Ascending aorta (tissue), 2 donors: ENCODE results near the gene FBXW4. TPM values are rescaled to one million over a fixed set of nuclear protein-coding genes. Genes with fewer than 3 reads are reported as not detected.

Source experiments
- DNase-seq, 2 donors: peaks; one replicate each; pipeline ENCODE4 v3.0.0-alpha.2; 2019; ENCODE audit warnings: low spot score in 2 of 2
- H3K27ac ChIP-seq, 2 donors: fragments of 200-600 bp; sonication (generic); one replicate each; pipeline ENCODE4 v1.5.1; 2016 to 2017; ENCODE audit warnings: mild to moderate bottlenecking in 1 of 2
- H3K27me3 ChIP-seq: fragments of 200-600 bp; sonication (generic); one replicate; pipeline ENCODE4 v1.5.1; 2017
- H3K36me3 ChIP-seq, 2 donors: fragments of 200-600 bp; sonication (generic); one replicate each; pipeline ENCODE4 v1.5.1; 2016
- H3K4me1 ChIP-seq, 2 donors: fragments of 200-600 bp; sonication (generic); one replicate each; pipeline ENCODE4 v1.5.1; 2016 to 2017; ENCODE audit warnings: mild to moderate bottlenecking in 1 of 2
- H3K4me3 ChIP-seq, 2 donors: fragments of 200-600 bp; sonication (generic); one replicate each; pipeline ENCODE4 v1.5.1; 2016 to 2017; ENCODE audit warnings: mild to moderate bottlenecking in 1 of 2
- H3K9me3 ChIP-seq, 2 donors: fragments of 200-600 bp; sonication (generic); one replicate each; pipeline ENCODE4 v1.5.1; 2016
- CTCF ChIP-seq, 3 experiments: fragments of 200-600 bp in 2 of 3; fragments of 450-650 bp in 1 of 3; sonication (generic) in 2 of 3; IDR thresholded peaks; one replicate each; pipeline ENCODE4 v1.5.1; 2016 to 2019; ENCODE audit warnings: antibody characterized with exemption in 3 of 3, mild to moderate bottlenecking in 1 of 3, moderate library complexity in 1 of 3
- intact Hi-C: fragments of 100-400 bp; cut with DNase I; formaldehyde crosslinking; loops from one replicate; pipeline ENCODE4 v1.15.1; 2023
- total RNA-seq: library from RNA; depleted of rRNA; stranded (reverse); fragments of >200 nt; gene quantifications from one replicate; pipeline ENCODE4 v1.1.0, GENCODE V29; 2016

The FBXW4 gene
- total RNA-seq, 1 donor from 2014 or later, result 21.3 TPM

- H3K4me1 ChIP-seq, result no peaks in the 10 kb centered on the region
- no peaks in the 10 kb centered on the region for H3K27me3 ChIP-seq
- no peak for DNase-seq
- H3K27ac ChIP-seq, result no peak overlapping the region
- intact Hi-C loops, result no loop called here
- no peak for TF ChIP-seq CTCF (IDR thresholded peaks at IDR 0.05)
- H3K36me3 ChIP-seq, result no peaks in the 10 kb centered on the region
- H3K4me3 ChIP-seq, result no peak overlapping the region
- no peaks in the 10 kb centered on the region for H3K9me3 ChIP-seq
Observed at GRCh38 chr10:101709359-101710058, 14.5 kb upstream of the FBXW4 start.

- Histone ChIP-seq H3K27ac (no peak overlapping the region), H3K9me3 (no peaks in the 10 kb centered on the region), H3K27me3 (no peaks in the 10 kb centered on the region), H3K4me1 (no peaks in the 10 kb centered on the region), H3K4me3 (no peak overlapping the region), H3K36me3 (no peaks in the 10 kb centered on the region)
- DNase-seq, result no peak
- no peak for TF ChIP-seq CTCF (IDR thresholded peaks at IDR 0.05)
- intact Hi-C loops, result no loop called here
Observed at GRCh38 chr10:101708870-101709269, 13.9 kb upstream of the FBXW4 start.

DNA sequence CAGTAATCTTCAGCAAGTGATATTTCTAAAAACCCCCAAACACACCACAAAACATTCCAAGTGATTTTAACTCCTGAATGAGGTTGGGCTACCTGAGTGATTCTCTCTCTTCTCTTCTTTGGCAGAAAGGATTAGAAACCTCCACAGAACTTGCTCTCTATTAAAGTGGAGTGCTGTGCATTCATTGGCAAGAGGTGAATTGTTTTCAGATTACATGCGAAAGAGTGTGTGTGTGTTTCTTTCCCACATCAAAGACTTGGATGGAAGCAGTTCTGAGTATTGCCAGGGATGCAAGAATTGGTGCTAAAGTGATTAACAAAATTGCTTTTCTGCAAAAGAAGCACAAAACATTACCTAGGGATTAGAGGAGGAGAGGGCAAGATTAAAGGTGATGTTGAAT, 13.1 kb upstream of the FBXW4 start:
- TF ChIP-seq CTCF (IDR thresholded peaks at IDR 0.05), result no peak
- Histone ChIP-seq H3K36me3 (no peaks in the 10 kb centered on the region), H3K27me3 (no peaks in the 10 kb centered on the region), H3K9me3 (no peaks in the 10 kb centered on the region), H3K4me3 (no peak overlapping the region), H3K4me1 (no peaks in the 10 kb centered on the region), H3K27ac (no peak overlapping the region)
- intact Hi-C loops, result no loop called here
- DNase-seq, result no peak

DNA sequence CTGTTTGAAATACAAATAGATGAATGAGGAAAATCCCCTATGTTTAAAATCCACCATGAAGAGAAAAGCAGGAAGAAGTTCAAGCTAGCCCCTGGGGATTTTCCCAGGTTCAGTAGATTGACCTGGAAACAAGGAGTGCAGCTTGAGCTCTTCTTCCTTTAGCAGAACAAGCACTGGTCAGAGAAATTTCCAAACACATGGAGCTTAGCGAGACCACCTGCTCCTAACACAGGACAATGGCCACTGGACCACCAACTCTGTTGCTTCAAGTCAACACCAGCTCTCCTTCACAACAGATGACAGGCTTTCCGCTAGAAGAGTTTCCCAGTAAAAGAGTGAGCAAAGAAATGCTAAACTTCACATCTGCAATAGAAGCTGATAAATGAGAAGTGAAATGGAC, 9.4 kb upstream of the FBXW4 start:
- intact Hi-C loops, result no loop called here
- Histone ChIP-seq H3K36me3 (no peaks in the 10 kb centered on the region), H3K27ac (no peak overlapping the region), H3K4me1 (no peaks in the 10 kb centered on the region), H3K4me3 (no peak overlapping the region), H3K9me3 (no peaks in the 10 kb centered on the region), H3K27me3 (no peaks in the 10 kb centered on the region)
- DNase-seq, result no peak
- no peak for TF ChIP-seq CTCF (IDR thresholded peaks at IDR 0.05)

GRCh38 chr10:101696632-101697031, 1.7 kb upstream of the FBXW4 start:
- no peak for TF ChIP-seq CTCF (IDR thresholded peaks at IDR 0.05)
- peaks cover 13 to 20% of the 10 kb centered on the region in 2 donors for H3K4me1 ChIP-seq
- no peaks in the 10 kb centered on the region for H3K27me3 ChIP-seq
- H3K27ac ChIP-seq, result no peak overlapping the region
- no peaks in the 10 kb centered on the region for H3K9me3 ChIP-seq
- no peaks in the 10 kb centered on the region for H3K36me3 ChIP-seq
- no peak overlapping the region for H3K4me3 ChIP-seq
- no peak for DNase-seq
- intact Hi-C loops, result no loop called here
